OCI-LY7 (cell line): Measurements from ENCODE around the gene SEMA6C. TPM values are rescaled to one million over a fixed set of nuclear protein-coding genes. Genes with fewer than 3 reads are reported as not detected.
"Not testable (repeated sequence)": the region's sequence is repeated elsewhere in the genome, so short reads cannot be mapped to it uniquely, and the experiment has no call there.

ENCODE experiments used
- Bru-seq: library from RNA; stranded (reverse); fragments of 400-500 nt; gene quantifications from one replicate; lab custom pipeline; 2021; lab: Mats Ljungman, UMichigan
- BruChase-seq, 2 experiments: library from RNA; stranded (reverse); fragments of 400-500 nt; gene quantifications; one replicate each; lab custom pipeline; 2021; lab: Mats Ljungman, UMichigan
- BruUV-seq: library from RNA; stranded (reverse); fragments of 400-500 nt; replicated peaks from 2 replicates; lab custom pipeline; 2021; lab: Mats Ljungman, UMichigan
- CTCF ChIA-PET: fragments of 300-600 bp; sonication (Branson Sonifier 250); formaldehyde crosslinking; loops from one replicate; lab custom pipeline; 2022; ENCODE audit warnings: antibody characterized with exemption; ENCODE audit not compliant: unreplicated experiment; lab: Charles Lee
- POLR2A ChIA-PET: fragments of 300-600 bp; sonication (Branson Sonifier 250); formaldehyde crosslinking; loops from one replicate; lab custom pipeline; 2022; ENCODE audit warnings: antibody characterized with exemption; lab: Charles Lee
- DNase-seq: peaks from one replicate; pipeline ENCODE4 v3.0.0-alpha.2; 2015; ENCODE audit warnings: low spot score
- H2AFZ ChIP-seq: fragments of 200-600 bp; sonication (generic), shearing (Covaris generic); 2 replicates; pipeline ENCODE4 v1.6.1; 2014; ENCODE audit warnings: mild to moderate bottlenecking, antibody characterized with exemption, low read length, moderate library complexity
- H3K27ac ChIP-seq: fragments of 200-600 bp; sonication (generic); 2 replicates; pipeline ENCODE4 v1.5.1; 2014; ENCODE audit warnings: mixed run types, low read depth, mild to moderate bottlenecking, moderate library complexity, low read length, inconsistent platforms; ENCODE audit not compliant: poor library complexity, severe bottlenecking
- H3K36me3 ChIP-seq: fragments of 200-600 bp; sonication (generic); 2 replicates; pipeline ENCODE4 v1.6.1; 2014; ENCODE audit warnings: mild to moderate bottlenecking, antibody characterized with exemption, low read length, moderate library complexity, mixed read lengths; ENCODE audit not compliant: insufficient read depth
- H3K4me1 ChIP-seq: fragments of 200-600 bp; sonication (generic); 2 replicates; pipeline ENCODE4 v1.5.1; 2014; ENCODE audit warnings: mild to moderate bottlenecking, low read length; ENCODE audit not compliant: insufficient read depth, poor library complexity, severe bottlenecking
- H3K4me2 ChIP-seq: fragments of 200-600 bp; sonication (generic); 2 replicates; pipeline ENCODE4 v1.6.1; 2014; ENCODE audit warnings: mild to moderate bottlenecking, low read length
- H3K4me3 ChIP-seq: fragments of 200-600 bp; sonication (generic); 2 replicates; pipeline ENCODE4 v1.5.1; 2014; ENCODE audit warnings: mild to moderate bottlenecking, low read depth, low read length; ENCODE audit not compliant: poor library complexity, severe bottlenecking
- H3K79me2 ChIP-seq: fragments of 200-600 bp; sonication (generic); 2 replicates; pipeline ENCODE4 v1.6.1; 2016; ENCODE audit warnings: low read depth, mild to moderate bottlenecking, low read length, moderate library complexity, mixed read lengths; ENCODE audit not compliant: insufficient read depth
- H3K9me2 ChIP-seq: fragments of 200-600 bp; sonication (generic); 2 replicates; pipeline ENCODE4 v1.6.1; 2016; ENCODE audit warnings: mild to moderate bottlenecking, low read length, mixed read lengths; ENCODE audit not compliant: insufficient read depth
- H3K9me3 ChIP-seq: fragments of 200-600 bp; sonication (generic); 2 replicates; pipeline ENCODE4 v1.6.1; 2014; ENCODE audit warnings: mild to moderate bottlenecking, mixed run types, low read length, mixed read lengths
- H4K20me1 ChIP-seq: fragments of 200-600 bp; sonication (generic); 2 replicates; pipeline ENCODE4 v1.6.1; 2014; ENCODE audit warnings: mild to moderate bottlenecking, antibody characterized with exemption, low read length, moderate library complexity, mixed read lengths; ENCODE audit not compliant: insufficient read depth
- EZH2phosphoT487 ChIP-seq: fragments of 200-600 bp; sonication (generic); IDR thresholded peaks from 2 replicates; pipeline ENCODE4 v1.6.1; 2018; ENCODE audit warnings: low read depth, borderline replicate concordance, mild to moderate bottlenecking, mixed run types, antibody characterized with exemption, low read length, moderate library complexity, mixed read lengths
- intact Hi-C: fragments of 100-400 bp; cut with micrococcal nuclease; formaldehyde crosslinking; loops from one replicate; pipeline ENCODE4 v1.10.0; 2022; ENCODE audit not compliant: unreplicated experiment
- long read RNA-seq: library from polyadenylated mRNA; stranded (forward); transcript quantifications from one replicate; pipeline ENCODE4 v2.0.0, GENCODE V29; 2022
- total RNA-seq, 2 experiments: library from RNA; depleted of rRNA in 1 of 2; stranded (reverse); fragments of >200 nt in 1 of 2; shearing (Covaris generic) in 1 of 2; gene quantifications; 2 replicates each; pipeline ENCODE4 v1.2.3, GENCODE V29; 2014 to 2022
- TF ChIP-seq, protein P1 (sequence below): fragments of 200-600 bp; sonication (generic); conservative IDR thresholded peaks from 2 replicates; pipeline ENCODE4 v1.5.1; 2014; ENCODE audit warnings: mild to moderate bottlenecking, antibody characterized with exemption, low read length, moderate library complexity, mixed read lengths

Gene SEMA6C, protein sequence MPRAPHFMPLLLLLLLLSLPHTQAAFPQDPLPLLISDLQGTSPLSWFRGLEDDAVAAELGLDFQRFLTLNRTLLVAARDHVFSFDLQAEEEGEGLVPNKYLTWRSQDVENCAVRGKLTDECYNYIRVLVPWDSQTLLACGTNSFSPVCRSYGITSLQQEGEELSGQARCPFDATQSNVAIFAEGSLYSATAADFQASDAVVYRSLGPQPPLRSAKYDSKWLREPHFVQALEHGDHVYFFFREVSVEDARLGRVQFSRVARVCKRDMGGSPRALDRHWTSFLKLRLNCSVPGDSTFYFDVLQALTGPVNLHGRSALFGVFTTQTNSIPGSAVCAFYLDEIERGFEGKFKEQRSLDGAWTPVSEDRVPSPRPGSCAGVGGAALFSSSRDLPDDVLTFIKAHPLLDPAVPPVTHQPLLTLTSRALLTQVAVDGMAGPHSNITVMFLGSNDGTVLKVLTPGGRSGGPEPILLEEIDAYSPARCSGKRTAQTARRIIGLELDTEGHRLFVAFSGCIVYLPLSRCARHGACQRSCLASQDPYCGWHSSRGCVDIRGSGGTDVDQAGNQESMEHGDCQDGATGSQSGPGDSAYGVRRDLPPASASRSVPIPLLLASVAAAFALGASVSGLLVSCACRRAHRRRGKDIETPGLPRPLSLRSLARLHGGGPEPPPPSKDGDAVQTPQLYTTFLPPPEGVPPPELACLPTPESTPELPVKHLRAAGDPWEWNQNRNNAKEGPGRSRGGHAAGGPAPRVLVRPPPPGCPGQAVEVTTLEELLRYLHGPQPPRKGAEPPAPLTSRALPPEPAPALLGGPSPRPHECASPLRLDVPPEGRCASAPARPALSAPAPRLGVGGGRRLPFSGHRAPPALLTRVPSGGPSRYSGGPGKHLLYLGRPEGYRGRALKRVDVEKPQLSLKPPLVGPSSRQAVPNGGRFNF
- 0.54 and 1.1 TPM in 2 replicates for total RNA-seq (2014; rRNA removed; shearing (Covaris generic))
- total RNA-seq (2022) = 1.9 and 2.0 TPM in 2 replicates
- Bru-seq, nascent RNA = percentile 24 among the genes with signal in this experiment
- BruChase-seq, experiment 1, labeled RNA remaining after a 6-hour chase = percentile 26 among the genes with signal in this experiment
- BruChase-seq, experiment 2, labeled RNA remaining after a 2-hour chase = percentile 30 among the genes with signal in this experiment
- long read RNA-seq, partial matches to known transcripts = 1 of 1 reads
- long read RNA-seq, other reads (novel, unspliced or antisense) = 0 of 1 reads

GRCh38 chr1:151146412-151147131 lies at the start of gene SEMA6C:
TSS of gene SEMA6C (minus strand) at chr1:151146631. CDS start at chr1:151142621, 4,010 bp downstream.
- H4K20me1 ChIP-seq = no peaks in the 10 kb centered on the region
- H3K9me2 ChIP-seq = no peaks in the 10 kb centered on the region
- H3K79me2 ChIP-seq = no peaks in the 10 kb centered on the region
- H3K9me3 ChIP-seq = no peaks in the 10 kb centered on the region
- no peak within 1 kb of the TSS for H3K27ac ChIP-seq
- CTCF ChIA-PET = no interaction called here
- POLR2A ChIA-PET = no interaction called here
- H3K4me3 ChIP-seq = peak within 1 kb of the TSS; percentile 71
- peaks cover 37% of the 10 kb centered on the region for H3K4me1 ChIP-seq
- no TSS peak for BruUV-seq
- H3K36me3 ChIP-seq = no peaks in the 10 kb centered on the region
- TF ChIP-seq, protein P1, sequence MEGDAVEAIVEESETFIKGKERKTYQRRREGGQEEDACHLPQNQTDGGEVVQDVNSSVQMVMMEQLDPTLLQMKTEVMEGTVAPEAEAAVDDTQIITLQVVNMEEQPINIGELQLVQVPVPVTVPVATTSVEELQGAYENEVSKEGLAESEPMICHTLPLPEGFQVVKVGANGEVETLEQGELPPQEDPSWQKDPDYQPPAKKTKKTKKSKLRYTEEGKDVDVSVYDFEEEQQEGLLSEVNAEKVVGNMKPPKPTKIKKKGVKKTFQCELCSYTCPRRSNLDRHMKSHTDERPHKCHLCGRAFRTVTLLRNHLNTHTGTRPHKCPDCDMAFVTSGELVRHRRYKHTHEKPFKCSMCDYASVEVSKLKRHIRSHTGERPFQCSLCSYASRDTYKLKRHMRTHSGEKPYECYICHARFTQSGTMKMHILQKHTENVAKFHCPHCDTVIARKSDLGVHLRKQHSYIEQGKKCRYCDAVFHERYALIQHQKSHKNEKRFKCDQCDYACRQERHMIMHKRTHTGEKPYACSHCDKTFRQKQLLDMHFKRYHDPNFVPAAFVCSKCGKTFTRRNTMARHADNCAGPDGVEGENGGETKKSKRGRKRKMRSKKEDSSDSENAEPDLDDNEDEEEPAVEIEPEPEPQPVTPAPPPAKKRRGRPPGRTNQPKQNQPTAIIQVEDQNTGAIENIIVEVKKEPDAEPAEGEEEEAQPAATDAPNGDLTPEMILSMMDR = no peak
- TF ChIP-seq EZH2phosphoT487 = no peak
- intact Hi-C loops = no loop called here
- peak within 1 kb of the TSS; percentile 96 for H3K4me2 ChIP-seq
- DNase-seq = peak; percentile 85
- H2AFZ ChIP-seq = peak within 1 kb of the TSS; percentile 79

DNA sequence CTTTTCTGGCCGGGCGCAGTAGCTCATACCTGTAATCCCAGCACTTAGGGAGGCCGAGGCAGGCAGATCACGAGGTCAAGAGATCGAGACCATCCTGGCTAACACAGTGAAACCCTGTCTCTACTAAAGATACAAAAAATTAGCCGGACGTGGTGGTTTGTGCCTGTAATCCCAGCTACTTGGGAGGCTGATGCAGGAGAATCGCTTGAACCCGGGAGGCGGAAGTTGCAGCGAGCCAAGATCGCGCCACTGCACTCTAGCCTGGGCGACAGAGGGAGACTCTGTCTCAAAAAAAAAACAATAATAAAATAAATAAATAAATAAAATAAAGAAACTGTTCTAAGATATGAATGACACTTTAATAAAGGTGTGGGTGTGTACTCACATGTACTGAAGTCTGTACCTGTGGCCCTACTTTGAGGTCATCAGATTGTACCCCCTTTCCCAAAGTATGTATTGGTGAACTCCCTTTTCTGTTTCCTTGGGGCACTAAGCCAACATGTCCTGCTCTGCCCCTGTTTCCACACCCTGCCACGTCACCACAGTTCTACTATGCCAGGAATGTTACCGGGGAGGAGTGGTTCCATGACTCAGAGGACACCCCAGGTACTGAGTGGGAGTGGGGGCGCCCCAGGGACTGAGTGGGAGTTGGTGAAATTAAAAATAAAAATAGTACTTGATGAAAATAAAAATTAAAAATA lies 48.6 kb upstream of the SEMA6C start:
- DNase-seq, H3K27ac ChIP-seq, H2AFZ ChIP-seq, H3K4me2 ChIP-seq, H3K9me2 ChIP-seq, H3K36me3 ChIP-seq, H4K20me1 ChIP-seq, BruUV-seq, H3K9me3 ChIP-seq, H3K4me3 ChIP-seq: not testable (repeated sequence)
- CTCF ChIA-PET = interaction anchor here (0.6 to 0.7 kb wide), 3 partner anchors 14 to 281 kb away, joined by 3 read pairs; no protein-coding TSS in a partner anchor
- peaks cover 16% of the 10 kb centered on the region for H3K79me2 ChIP-seq
- POLR2A ChIA-PET = interaction anchor here (0.6 to 1.1 kb wide), 5 partner anchors 9 to 136 kb away, joined by 3 to 5 read pairs (median 3); partner anchors contain the start of gene CDC42SE1
- H3K4me1 ChIP-seq = peaks cover 30% of the 10 kb centered on the region
- intact Hi-C loops = loop anchor here (5.0 kb wide), 1 partner anchor 152 kb away; the partner anchor contains the start of gene RFX5
